Muscle of arm (tissue), 12 donors: ENCODE results near the gene WDR31. TPM values are rescaled to one million over a fixed set of nuclear protein-coding genes. Genes with fewer than 3 reads are reported as not detected.
"Not testable (repeated sequence)": the region's sequence is repeated elsewhere in the genome, so short reads cannot be mapped to it uniquely, and the experiment has no call there.

ENCODE experiments used
- DNase-seq: peaks from one replicate; pipeline ENCODE4 v3.0.0-alpha.2; 2013
- polyA plus RNA-seq, 12 donors: library from polyadenylated mRNA; unstranded; fragments of 120-200 nt; gene quantifications; one replicate each; pipeline ENCODE4 v1.2.1, GENCODE V29; 2013; ENCODE audit not compliant: insufficient read length in 12 of 12

Gene WDR31
- polyA plus RNA-seq, 12 donors, result 2.1 to 4.8 (median 2.7) TPM; not detected in 1

DNA sequence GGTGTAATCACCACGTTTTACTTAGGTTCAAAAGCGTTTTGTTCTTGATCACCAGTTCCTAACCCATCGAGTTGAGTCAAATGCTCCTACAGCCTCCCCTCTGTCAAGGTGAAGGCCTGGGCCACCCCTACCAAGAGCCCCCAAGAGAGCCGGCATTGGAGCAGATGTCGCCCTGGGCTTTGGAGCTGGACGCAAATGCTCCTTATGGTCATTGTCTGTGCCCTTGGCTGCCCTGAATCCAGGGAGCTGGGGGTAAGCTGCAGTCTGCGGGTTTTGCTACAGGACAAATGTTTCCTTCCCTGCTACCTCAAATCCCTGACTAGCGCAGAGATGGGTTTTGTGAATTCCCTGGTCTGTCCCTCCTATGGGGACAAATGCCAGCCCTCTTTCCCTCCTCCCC lies 41.8 kb downstream of the WDR31 start:
- DNase-seq, result no peak

DNA sequence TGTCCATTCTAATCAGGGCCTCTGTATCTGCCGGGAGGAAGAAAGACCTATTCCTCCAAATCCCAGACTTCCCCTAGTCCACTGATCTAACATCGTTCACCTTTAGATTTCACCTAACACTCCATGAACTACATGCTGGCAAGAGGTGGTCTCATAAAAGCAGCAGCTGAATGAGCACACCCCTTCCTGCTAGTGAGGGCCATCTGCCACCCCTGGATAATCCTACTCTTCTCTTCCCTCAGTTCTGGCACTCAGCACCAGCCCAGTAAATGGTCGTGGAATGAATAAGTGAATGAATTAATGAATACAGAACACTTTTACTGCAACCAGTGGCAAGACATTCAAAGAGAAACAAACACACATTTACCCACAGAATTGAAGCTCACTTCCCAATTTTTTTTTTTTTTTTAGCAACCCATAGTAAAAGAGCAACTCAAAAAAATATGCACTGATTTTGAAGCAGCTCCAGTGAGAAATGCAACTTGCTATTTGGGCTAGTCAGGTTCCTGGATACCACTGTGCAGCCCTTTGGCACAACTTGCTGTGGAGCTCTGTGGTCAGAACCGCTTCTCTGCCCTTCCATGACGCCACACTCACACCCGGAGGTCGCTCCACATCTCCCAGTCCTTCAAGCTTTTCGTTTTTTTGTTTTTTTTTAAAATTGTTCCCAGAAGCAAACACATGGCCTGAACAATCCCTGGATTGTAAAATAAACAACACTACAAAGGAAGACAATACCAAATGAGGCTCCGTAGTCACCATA lies 43.1 kb downstream of the WDR31 start:
- DNase-seq, result no peak

DNA sequence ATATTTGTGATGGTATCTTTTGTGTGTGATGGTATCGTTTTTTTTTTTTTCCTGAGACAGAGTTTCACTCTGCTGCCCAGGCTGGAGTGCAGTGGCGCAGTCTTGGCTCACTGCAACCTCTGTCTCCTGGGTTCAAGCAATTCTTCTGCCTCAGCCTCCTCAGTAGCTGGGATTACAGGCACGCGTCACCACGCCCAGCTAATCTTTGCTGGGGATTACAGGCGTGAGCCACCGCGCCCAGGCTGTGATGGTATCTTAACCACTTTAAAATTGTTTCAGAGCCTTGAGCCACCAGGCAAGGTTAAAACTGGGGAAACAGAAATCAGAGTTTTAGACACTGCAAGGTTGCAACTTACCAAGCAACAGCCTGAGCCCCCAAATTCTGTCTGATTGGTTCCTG lies 43.8 kb downstream of the WDR31 start:
- DNase-seq, result not testable (repeated sequence)

DNA sequence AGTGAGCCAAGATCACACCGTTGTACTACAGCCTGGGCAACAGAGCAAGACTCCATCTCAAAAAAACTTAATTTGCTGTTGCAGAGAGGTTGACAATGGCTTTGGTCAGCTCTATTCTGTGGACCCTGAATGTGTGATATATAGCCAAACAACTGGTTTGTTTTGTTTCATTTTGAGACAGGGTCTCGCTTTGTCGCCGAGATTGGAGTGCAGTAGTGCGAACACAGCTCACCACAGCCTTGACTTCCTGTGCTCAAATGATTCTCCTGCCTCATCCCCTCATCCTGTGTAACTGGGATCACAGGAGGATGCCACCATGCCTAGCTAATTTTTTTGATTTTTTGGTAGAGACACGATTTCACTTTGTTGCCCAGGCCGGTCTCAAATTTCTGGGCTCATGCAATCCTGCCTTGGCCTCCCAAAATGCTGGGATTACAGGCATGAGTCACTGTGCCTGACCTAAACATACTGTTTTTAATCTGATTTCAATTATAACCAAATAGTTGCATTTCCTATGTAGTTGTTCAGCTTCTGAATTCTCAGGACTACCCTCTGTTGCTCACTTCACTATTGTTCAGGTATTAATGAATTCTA lies 46.7 kb downstream of the WDR31 start:
- no peak for DNase-seq

DNA sequence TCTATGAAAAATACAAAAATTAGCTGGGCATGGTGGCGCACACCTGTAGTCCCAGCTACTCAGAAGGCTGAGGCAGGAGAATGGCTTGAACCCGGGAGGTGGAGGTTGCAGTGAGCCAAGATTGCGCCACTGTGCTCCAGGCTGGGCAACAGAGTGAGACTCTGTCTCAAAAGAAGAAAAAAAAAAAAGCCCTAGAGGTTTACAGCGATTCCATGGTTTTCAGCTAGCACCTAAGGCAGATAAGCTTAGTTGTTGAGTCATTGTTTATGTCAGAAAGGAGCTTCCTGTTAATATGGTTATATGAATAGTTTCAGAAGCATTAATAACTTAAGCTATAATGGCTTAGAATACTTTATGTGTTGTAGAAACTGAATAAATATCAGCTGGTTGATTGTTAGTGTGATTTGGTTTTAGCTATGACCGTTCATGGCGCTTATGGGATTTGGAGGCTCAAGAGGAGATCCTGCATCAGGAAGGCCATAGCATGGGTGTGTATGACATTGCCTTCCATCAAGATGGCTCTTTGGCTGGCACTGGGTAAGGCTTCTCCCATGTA lies 49.9 kb downstream of the WDR31 start:
- no peak for DNase-seq

DNA sequence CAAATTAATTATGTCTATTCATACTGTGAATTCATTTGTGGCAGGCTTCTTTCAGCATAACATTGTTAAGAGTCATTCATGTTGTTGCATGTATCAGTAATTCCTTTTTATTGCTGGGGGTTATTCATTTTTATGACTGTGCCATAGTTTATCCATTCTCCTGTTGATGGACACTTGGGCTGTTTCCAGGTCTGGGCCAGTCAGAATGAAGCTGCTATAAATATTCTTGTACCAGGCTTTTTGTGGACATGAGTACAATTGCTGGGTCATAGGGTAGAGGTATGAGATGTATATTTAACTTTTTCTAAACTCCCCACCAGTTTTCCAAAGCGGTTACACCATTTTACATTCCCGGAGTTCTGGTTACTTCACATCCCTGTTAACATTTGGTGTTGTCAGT lies 51.0 kb downstream of the WDR31 start:
- no peak for DNase-seq

DNA sequence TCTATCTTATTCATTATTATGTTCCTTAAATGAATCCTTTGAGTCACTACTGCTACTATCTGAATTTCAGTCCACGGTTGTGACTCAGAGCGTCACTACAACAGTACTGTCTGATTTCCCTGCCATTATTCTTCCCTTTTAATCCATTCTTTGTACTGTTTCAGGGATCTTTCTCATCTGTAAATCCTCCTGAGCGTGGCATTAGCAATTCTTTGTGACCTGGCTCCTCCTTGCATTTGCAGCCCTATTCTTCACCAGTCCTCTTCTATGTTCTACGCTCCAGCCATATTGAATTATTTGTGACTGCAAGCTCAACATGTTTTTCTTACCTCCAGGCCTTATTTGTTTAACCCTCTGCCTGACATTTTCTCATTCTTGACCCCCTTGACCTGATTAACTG lies 58.7 kb downstream of the WDR31 start:
- DNase-seq, result no peak

DNA sequence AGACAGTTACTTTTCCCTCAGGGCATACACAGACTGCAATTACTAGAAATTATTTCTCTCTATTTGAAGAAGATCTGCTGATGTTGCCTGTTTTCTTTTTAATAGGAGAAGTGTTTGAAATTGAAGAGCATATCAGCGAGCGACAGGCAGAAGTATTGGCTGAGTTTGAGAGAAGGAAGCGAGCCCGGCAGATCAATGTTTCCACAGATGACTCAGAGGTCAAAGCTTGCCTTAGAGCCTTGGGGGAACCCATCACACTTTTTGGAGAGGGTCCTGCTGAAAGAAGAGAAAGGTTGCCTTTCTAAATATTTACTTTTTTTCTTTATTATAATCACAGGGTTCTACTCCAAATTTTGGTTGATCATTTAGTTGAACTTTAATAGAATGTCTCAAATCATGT lies 61.2 kb downstream of the WDR31 start:
- DNase-seq, result no peak

DNA sequence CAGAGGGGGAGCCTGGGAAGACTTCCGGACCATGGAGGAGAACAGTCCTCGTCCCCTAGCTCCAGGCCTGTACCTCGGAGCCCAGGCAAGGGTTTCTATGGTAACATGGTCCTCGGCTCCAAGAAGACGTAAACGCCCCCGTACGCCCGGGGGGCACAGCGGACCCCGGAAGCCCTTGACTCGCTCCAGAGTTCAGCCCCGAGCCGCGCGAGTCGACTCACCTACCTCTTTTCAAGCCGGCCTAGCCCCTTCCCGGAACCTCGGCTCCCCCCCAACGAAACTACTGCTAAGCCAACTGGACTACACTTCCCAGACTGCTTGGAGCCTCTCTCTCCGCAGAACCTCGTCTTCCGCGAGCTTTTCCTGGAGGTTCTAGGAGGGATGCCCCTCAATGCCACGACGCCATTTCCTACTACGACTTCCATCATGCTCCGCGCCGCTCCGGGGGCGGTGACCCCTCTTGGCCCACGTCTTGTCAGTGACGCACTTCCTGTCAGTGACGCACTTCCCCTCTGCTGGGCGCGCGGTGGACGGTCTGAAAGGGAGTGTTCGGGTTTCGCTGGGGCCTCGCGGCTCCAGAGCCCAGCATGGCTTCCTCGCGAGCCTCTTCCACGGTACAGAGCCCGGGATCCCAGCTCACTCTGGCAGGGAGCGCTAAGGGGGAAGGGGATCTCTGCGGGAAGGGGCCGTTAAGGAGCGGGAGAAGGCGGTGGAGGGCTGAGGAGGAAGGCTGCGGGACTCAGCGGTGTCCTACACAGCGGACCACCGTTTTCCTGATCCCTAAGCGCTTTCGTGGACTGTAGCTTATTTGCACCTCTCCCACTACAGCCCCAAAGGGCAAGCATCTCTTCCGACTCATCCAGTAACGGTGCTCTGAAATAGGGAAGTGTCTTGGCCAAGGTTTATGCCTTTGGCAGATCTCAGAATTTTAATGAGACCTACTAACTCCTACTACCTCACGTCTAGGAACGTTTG lies 64.6 kb downstream of the WDR31 start, which contains the start of the genes CDC26 and PRPF4:
Gene CDC26, minus strand, starts transcription at position 416 of the 975 bp plus-strand sequence. CDS start 3,065 bp downstream, outside the sequence.
Gene PRPF4, plus strand, starts transcription at position 502 of the 975 bp plus-strand sequence. Its CDS starts 86 bp downstream, at position 588.
- DNase-seq, result peak; percentile 98

DNA sequence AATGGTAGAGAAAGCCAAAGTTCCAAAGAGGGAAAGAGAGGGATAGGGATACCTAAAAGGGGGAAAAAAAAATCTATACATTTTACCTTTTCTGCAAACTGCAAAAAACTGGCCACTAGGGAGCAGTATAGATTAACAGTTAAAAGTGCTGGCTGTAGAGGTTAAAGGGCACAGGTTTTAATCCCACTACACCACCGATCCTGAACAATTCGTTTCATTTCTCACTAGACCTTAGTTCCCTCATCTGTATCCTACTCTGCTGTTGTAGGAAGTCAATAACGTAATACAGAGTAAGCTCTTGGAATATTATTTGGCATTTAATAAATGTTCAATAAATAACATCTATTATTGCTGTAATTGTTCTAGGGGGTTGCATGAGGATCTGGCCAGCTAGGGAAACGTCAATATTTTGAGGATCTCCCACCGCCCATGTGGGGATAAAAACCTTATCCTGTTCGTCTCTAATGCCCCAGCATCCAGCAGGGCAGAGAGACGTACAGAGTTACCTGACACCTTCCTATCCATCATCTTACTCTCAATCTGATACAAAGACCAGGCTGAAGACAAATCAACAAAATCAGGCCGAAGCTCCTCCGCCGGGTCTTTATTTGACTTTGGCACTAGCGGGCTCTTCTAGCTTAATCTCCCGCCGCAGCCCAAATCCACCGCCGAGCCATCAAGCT lies 65.5 kb downstream of the WDR31 start:
- DNase-seq, result peak; percentile 54

DNA sequence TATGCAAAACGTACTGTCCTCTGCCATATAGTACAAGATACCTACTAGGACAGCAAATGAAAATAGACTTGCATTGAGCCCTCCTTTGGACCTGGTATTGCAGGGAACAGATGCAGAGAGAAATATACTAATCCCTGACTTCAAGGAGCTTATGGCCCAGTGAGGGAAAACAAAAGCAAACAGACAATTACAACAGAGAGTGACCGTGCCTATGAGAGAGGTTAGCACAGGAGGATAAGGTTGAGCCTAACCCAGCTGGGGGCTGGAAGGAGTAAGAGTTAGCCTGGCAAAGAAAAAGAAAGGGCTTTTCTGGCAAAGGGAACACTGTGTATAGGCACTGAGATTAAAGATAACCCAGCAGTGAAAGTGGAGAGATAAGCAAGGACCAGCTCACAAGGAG lies 70.2 kb downstream of the WDR31 start:
- DNase-seq, result no peak

DNA sequence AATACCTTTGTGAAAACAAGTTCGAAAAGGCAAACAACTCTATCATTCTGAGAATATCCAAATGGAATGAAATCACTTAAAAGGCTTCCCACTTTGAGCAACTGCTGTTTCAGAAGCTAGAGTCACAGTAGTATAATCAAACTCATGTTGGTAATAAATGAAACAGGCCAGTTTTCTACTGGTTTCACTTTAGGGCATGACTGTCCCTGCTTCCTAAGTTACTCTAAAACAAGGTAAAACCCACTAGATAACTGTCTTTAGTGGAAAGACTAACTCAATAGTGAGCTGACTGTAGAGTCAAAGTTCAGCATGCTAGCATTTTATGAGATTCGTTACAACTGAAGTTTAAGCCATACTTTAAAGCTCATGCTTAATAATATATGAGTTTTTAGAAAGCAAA lies 70.7 kb downstream of the WDR31 start:
- no peak for DNase-seq

DNA sequence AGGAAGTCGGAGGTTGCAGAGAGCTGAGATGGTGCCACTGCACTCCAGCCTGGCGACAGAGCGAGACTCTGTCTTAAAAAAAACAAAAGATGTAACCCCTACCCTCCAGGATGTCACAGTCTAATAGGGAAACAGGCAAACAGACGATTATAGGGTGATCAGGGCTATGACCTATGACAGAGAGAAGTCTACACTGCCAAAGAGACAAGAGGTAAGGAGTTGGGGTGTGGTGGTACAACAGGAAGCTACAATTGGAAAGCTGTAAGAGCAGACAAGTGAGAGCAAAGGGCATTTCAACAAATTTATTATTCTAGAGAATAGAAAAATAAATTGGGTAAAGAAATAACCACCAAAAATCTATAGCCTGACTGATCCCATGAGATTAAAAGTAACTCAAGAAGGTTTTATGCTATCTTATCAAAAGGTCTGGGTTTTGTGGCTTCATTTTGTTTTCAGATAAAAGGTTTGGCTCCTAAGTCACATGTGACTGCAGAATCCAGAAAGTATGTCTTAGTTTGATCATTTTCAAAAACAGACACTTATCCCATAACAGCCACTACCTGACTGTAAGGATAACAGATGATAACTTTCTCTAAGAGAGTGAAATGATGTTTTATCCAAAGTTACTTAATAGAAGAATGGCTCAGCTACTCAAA lies 72.0 kb downstream of the WDR31 start:
- no peak for DNase-seq

DNA sequence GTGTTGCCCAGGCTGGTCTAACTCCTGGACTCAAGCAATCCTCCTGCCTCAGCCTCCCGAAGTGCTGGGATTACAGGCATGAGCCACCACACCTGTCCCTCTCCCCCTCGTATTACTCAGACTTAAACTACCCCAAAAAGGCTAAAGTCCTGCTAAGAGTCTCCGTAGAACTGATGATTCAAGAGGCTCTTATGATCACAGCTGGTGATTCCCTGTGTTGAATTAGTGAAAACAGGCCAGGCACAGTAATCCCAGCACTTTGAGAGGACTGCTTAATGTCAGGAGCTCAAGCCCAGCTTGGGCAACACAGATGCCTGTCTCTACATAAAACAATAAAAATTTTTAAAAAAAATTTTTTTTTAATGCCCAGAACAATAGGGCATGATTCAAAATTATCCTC lies 73.9 kb downstream of the WDR31 start:
- DNase-seq, result no peak

Other genes with a start within 250 kb of the WDR31 start
- gene SLC31A2, start 189.3 kb downstream of the WDR31 start, polyA plus RNA-seq, result 1 to 10 TPM in 10 of 12 donors, not detected in 2; 2.3 to 4.3 (median 3.1) TPM
- gene FKBP15, start 119.0 kb downstream of the WDR31 start, polyA plus RNA-seq, result 10 to 100 TPM in 11 of 12 donors, not detected in 1; 17.6 to 30.8 (median 22.3) TPM
- 10 to 100 TPM in 7 of 12 donors, 1 to 10 TPM in 4, not detected in 1; 7.3 to 15.7 (median 11.1) TPM for gene SLC31A1, start 118.7 kb downstream of the WDR31 start, polyA plus RNA-seq
- 10 to 100 TPM in 11 of 12 donors, not detected in 1; 18.2 to 29.3 (median 22.3) TPM for gene CDC26, start 64.7 kb downstream of the WDR31 start, polyA plus RNA-seq
- 10 to 100 TPM in 10 of 12 donors, 1 to 10 TPM in 1, not detected in 1; 10.0 to 23.5 (median 20.0) TPM for gene PRPF4, start 64.6 kb downstream of the WDR31 start, polyA plus RNA-seq
- gene RNF183, start 36.9 kb downstream of the WDR31 start, polyA plus RNA-seq, result under 1 TPM in 4 of 12 donors, not detected in 8; 0.18 to 0.45 (median 0.39) TPM
- 1 to 10 TPM in 2 of 12 donors, under 1 TPM in 8, not detected in 2; 0.17 to 2.7 (median 0.50) TPM for gene BSPRY, start 9.3 kb upstream of the WDR31 start, polyA plus RNA-seq
- 10 to 100 TPM in 1 of 12 donors, 1 to 10 TPM in 10, not detected in 1; 3.0 to 51.0 (median 4.3) TPM for gene HDHD3, start 36.7 kb upstream of the WDR31 start, polyA plus RNA-seq
- 10 to 100 TPM in 11 of 12 donors, not detected in 1; 17.9 to 37.2 (median 21.9) TPM for gene ALAD, start 61.0 kb upstream of the WDR31 start, polyA plus RNA-seq
- 10 to 100 TPM in 11 of 12 donors, not detected in 1; 44.4 to 72.0 (median 48.4) TPM for gene POLE3, start 70.4 kb upstream of the WDR31 start, polyA plus RNA-seq
- gene C9orf43, start 70.5 kb upstream of the WDR31 start, polyA plus RNA-seq, result under 1 TPM in 10 of 12 donors, not detected in 2; 0.17 to 0.69 (median 0.38) TPM
- 10 to 100 TPM in 11 of 12 donors, not detected in 1; 36.9 to 56.4 (median 43.6) TPM for gene RGS3, start 123.5 kb upstream of the WDR31 start, polyA plus RNA-seq